ENCODE data around the gene CCR5AS.

CCR5AS gene

DNA sequence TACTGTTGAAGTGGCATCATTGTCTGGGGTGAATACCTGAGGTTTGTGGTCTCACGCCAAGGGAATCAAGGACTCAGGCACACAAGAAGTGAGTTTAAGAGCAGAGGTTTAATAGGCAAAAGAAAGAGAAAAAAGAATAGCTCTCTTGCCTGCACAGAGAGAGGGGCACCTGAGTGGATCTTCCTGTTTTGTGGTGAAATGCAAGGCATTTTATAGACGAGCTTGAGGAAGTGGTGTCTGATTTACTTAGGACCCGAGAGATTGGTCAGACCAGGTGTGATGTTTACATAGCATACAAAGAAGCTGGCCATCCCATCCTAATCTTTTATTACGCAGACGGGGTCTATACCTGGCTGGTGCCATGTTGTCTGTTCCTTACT is 22.9 kb downstream of the CCR5AS start:
- no peaks in the 10 kb centered on the region for H4K20me1 ChIP-seq (ENCODE audit: insufficient read depth)
- no peaks in the 10 kb centered on the region for H3K9me2 ChIP-seq (ENCODE audit: insufficient read depth)
- H2AFZ ChIP-seq: no peak overlapping the region
- H3K9me3 ChIP-seq (ENCODE audit: low read depth): no peaks in the 10 kb centered on the region
- no peak for TF ChIP-seq EZH2phosphoT487 (IDR thresholded peaks at IDR 0.05; ENCODE audit: insufficient read depth, low read depth)
- TF ChIP-seq EZH2 (IDR thresholded peaks at IDR 0.05; ENCODE audit: insufficient read depth, poor library complexity, severe bottlenecking): no peak
- 53% methylated on average over 5 of the region's 5 CpGs for WGBS, 2 experiments (ENCODE audit: low coverage in 1 of 2, low lambda C conversion rate in 2 of 2, missing lambda C conversion rate in 2 of 2)
- no peaks in the 10 kb centered on the region for H3F3A ChIP-seq (ENCODE audit: insufficient read depth)
- in situ Hi-C loops (cut with MboI): no loop called here
- H3K27ac ChIP-seq: no peak overlapping the region
- H3K4me2 ChIP-seq (ENCODE audit: unreplicated experiment): no peak overlapping the region
- H3K4me3 ChIP-seq: no peak overlapping the region
- H3K4me1 ChIP-seq (ENCODE audit: insufficient read depth): 0 out of 2 replicates have a peak, but pooled peaks cover 4% of the 10 kb centered on the region
- H3K36me3 ChIP-seq (ENCODE audit: low read depth): no peaks in the 10 kb centered on the region
- no peak for DNase-seq
- no peaks in the 10 kb centered on the region for H3K79me2 ChIP-seq (ENCODE audit: insufficient read depth)
- no peak overlapping the region for H3K9ac ChIP-seq
- H3K27me3 ChIP-seq (replicated peaks; ENCODE audit: insufficient read depth): peaks cover 43% of the 10 kb centered on the region

DNA sequence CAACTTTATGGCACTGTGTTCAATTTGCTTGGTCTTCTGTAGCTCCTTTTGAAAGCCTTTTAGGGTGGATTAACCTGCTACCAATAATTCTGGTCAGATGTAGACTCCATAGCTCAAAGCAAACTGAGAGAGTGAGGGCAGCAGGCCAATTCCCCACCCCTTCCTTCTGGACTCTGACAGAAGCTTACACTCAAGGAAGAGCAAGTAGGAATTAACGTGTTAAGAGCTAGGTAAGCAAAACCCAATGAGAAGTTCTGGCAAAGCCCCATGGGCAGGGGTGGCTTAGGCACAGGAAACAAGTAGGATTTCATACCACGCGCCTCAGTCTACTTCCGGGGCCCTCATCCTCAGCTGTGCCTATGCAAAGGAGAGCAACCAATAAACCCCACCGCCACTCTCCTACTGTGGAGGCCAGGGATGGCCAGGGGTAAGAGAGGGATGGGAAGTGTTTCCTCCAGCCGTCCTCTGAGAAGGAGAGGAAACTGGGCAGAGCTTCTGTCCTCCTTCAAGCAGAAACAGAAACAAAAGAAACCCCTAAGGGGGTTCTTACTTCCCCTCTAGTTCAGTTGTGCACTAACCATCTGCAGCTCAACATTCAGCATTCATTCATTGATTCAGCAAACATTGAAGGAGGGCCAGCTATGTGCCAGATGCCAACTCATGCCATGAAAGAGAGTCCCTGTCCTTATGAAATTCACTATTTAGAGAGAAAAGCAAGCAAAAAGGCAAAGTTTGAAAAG is 23.5 kb downstream of the CCR5AS start:
- Histone ChIP-seq H3K4me1 (ENCODE audit: insufficient read depth) (0 out of 2 replicates have a peak, but pooled peaks cover 4% of the 10 kb centered on the region), H2AFZ (no peak overlapping the region), H4K20me1 (ENCODE audit: insufficient read depth) (no peaks in the 10 kb centered on the region), H3K36me3 (ENCODE audit: low read depth) (no peaks in the 10 kb centered on the region), H3K4me2 (ENCODE audit: unreplicated experiment) (no peak overlapping the region), H3K27ac (no peak overlapping the region), H3K9me2 (ENCODE audit: insufficient read depth) (no peaks in the 10 kb centered on the region), H3K27me3 (replicated peaks; ENCODE audit: insufficient read depth) (peaks cover 43% of the 10 kb centered on the region), H3K79me2 (ENCODE audit: insufficient read depth) (no peaks in the 10 kb centered on the region), H3F3A (ENCODE audit: insufficient read depth) (no peaks in the 10 kb centered on the region), H3K9me3 (ENCODE audit: low read depth) (no peaks in the 10 kb centered on the region), H3K9ac (no peak overlapping the region), H3K4me3 (no peak overlapping the region)
- in situ Hi-C loops (cut with MboI): no loop called here
- no peak for TF ChIP-seq EZH2phosphoT487 (IDR thresholded peaks at IDR 0.05; ENCODE audit: insufficient read depth, low read depth)
- no peak for TF ChIP-seq EZH2 (IDR thresholded peaks at IDR 0.05; ENCODE audit: insufficient read depth, poor library complexity, severe bottlenecking)
- DNase-seq: no peak
- 57 to 61% methylated on average over 6 of the region's 6 CpGs for WGBS, 2 experiments (ENCODE audit: low coverage in 1 of 2, low lambda C conversion rate in 2 of 2, missing lambda C conversion rate in 2 of 2)

DNA sequence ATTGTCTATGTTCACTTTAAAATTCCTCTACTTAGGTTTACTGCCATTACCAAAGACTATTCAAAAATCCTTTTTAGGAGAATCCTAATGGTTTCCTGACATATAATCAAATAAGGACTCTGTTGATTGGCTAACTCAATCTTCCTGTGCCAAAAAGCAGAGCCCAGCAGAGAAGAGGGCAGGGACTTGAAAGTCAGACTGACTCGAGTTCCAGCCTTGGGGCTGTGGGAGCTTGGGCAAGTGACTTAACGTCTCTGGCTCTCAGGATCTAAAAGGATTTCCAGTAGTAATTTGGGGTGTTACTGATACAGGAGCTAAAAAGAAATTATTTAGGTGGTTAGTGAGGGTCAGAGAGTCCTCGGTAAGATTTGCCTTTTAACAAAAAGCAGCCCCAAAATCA is 25.2 kb downstream of the CCR5AS start:
- H3K9me3 ChIP-seq (ENCODE audit: low read depth): no peaks in the 10 kb centered on the region
- peaks cover 41% of the 10 kb centered on the region for H3K27me3 ChIP-seq (replicated peaks; ENCODE audit: insufficient read depth)
- WGBS, 2 experiments (ENCODE audit: low coverage in 1 of 2, low lambda C conversion rate in 2 of 2, missing lambda C conversion rate in 2 of 2): 13 to 15% methylated on average over 3 of the region's 3 CpGs
- H3F3A ChIP-seq (ENCODE audit: insufficient read depth): no peaks in the 10 kb centered on the region
- in situ Hi-C loops (cut with MboI): no loop called here
- H3K4me2 ChIP-seq (ENCODE audit: unreplicated experiment): no peak overlapping the region
- no peaks in the 10 kb centered on the region for H3K36me3 ChIP-seq (ENCODE audit: low read depth)
- H3K9ac ChIP-seq: no peak overlapping the region
- no peak overlapping the region for H2AFZ ChIP-seq
- no peak for DNase-seq
- H3K79me2 ChIP-seq (ENCODE audit: insufficient read depth): no peaks in the 10 kb centered on the region
- 0 out of 2 replicates have a peak, but pooled peaks cover 4% of the 10 kb centered on the region for H3K4me1 ChIP-seq (ENCODE audit: insufficient read depth)
- H3K27ac ChIP-seq: no peak overlapping the region
- no peak overlapping the region for H3K4me3 ChIP-seq
- no peaks in the 10 kb centered on the region for H4K20me1 ChIP-seq (ENCODE audit: insufficient read depth)
- TF ChIP-seq EZH2phosphoT487 (IDR thresholded peaks at IDR 0.05; ENCODE audit: insufficient read depth, low read depth) (no peak), EZH2 (IDR thresholded peaks at IDR 0.05; ENCODE audit: insufficient read depth, poor library complexity, severe bottlenecking) (no peak)
- H3K9me2 ChIP-seq (ENCODE audit: insufficient read depth): no peaks in the 10 kb centered on the region

DNA sequence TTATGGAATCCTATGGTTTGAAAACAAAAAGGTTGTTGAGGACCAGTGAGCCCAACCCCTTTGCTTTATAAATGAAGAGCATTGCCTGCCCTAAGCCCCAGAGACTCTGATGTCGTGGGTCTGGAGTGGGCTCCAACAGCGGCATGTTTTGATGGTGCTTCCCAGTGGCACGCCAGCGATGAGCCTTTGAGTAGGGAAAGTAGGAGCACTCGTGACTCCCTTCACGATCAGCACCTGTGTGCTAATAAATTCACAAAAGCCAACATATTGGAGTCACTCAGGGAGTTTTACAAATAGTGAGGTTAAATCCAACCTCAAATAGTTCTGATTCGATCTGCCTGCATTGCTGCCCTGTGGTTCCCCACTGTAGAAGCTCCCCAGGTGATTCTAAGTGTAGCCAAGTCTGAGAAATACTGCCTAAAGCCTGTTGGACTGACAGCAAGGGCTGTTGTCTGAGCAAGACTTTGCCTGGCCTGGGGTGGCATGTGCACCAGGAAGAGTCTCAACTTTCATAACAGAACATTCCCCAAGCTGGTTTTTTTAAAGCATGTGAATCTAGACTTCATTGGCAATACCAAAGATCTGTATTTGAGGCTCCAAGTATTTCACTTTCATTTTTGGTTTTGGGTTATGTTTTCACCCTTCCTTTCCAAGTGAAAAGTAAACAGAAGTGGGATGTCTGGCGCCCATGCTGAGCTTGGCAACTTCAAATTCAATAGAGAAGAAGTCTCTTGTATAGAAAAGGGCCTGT is 26.2 kb downstream of the CCR5AS start:
- in situ Hi-C loops (cut with MboI): no loop called here
- H3K79me2 ChIP-seq (ENCODE audit: insufficient read depth): no peaks in the 10 kb centered on the region
- peaks cover 46% of the 10 kb centered on the region for H3K27me3 ChIP-seq (replicated peaks; ENCODE audit: insufficient read depth)
- H3K9me3 ChIP-seq (ENCODE audit: low read depth): no peaks in the 10 kb centered on the region
- H3K27ac ChIP-seq: no peak overlapping the region
- DNase-seq: no peak
- 54 to 61% methylated on average over 8 of the region's 8 CpGs for WGBS, 2 experiments (ENCODE audit: low coverage in 1 of 2, low lambda C conversion rate in 2 of 2, missing lambda C conversion rate in 2 of 2)
- H3K9me2 ChIP-seq (ENCODE audit: insufficient read depth): no peaks in the 10 kb centered on the region
- no peak for TF ChIP-seq EZH2 (IDR thresholded peaks at IDR 0.05; ENCODE audit: insufficient read depth, poor library complexity, severe bottlenecking)
- no peak for TF ChIP-seq EZH2phosphoT487 (IDR thresholded peaks at IDR 0.05; ENCODE audit: insufficient read depth, low read depth)
- no peak overlapping the region for H3K4me3 ChIP-seq
- H3K4me2 ChIP-seq (ENCODE audit: unreplicated experiment): no peak overlapping the region
- no peak overlapping the region for H3K9ac ChIP-seq
- no peaks in the 10 kb centered on the region for H3K36me3 ChIP-seq (ENCODE audit: low read depth)
- H3K4me1 ChIP-seq (ENCODE audit: insufficient read depth): no peaks in the 10 kb centered on the region
- no peaks in the 10 kb centered on the region for H3F3A ChIP-seq (ENCODE audit: insufficient read depth)
- H4K20me1 ChIP-seq (ENCODE audit: insufficient read depth): no peaks in the 10 kb centered on the region
- H2AFZ ChIP-seq: no peak overlapping the region

All from GM23248 (cell line).